H1 (cell line): ENCODE results near the gene BRICD5. TPM values are rescaled to one million over a fixed set of nuclear protein-coding genes. Genes with fewer than 3 reads are reported as not detected.

Source experiments
- CTCF ChIA-PET: fragments of 300-600 bp; sonication (Branson Sonifier 250); formaldehyde crosslinking; loops from one replicate; lab custom pipeline; 2021; ENCODE audit not compliant: partially characterized antibody; lab: Charles Lee
- POLR2A ChIA-PET: fragments of 300-600 bp; sonication (Branson Sonifier 250); formaldehyde crosslinking; loops from one replicate; lab custom pipeline; 2021; ENCODE audit warnings: inconsistent platforms; ENCODE audit not compliant: partially characterized antibody; lab: Charles Lee
- DNase-seq, 2 experiments: peaks; one replicate each; pipeline versions ENCODE4 v3.0.0 to v3.0.0-alpha.2; 2010 to 2022; ENCODE audit warnings: low spot score in 2 of 2, low read depth in 1 of 2, mixed read lengths in 1 of 2
- FAIRE-seq: peaks from 2 replicates; lab custom pipeline; 2011; peaks lifted over from hg19 to GRCh38; lab: Jason Lieb, UNC
- H2AFZ ChIP-seq: 2 replicates; pipeline ENCODE4 v1.8.1; 2012; ENCODE audit warnings: low read length, inconsistent platforms
- H2AK5ac ChIP-seq: 2 replicates; pipeline ENCODE4 v1.6.1; 2013; ENCODE audit warnings: low read depth, low read length
- H2BK120ac ChIP-seq: replicated peaks from 2 replicates; pipeline ENCODE3; 2013; ENCODE audit warnings: low read depth, low read length, inconsistent platforms
- H2BK12ac ChIP-seq: 2 replicates; pipeline ENCODE4 v1.6.1; 2013; ENCODE audit warnings: low read depth, low read length
- H2BK15ac ChIP-seq: 2 replicates; pipeline ENCODE4 v1.6.1; 2013; ENCODE audit warnings: low read length
- H2BK20ac ChIP-seq: 2 replicates; pipeline ENCODE4 v1.6.1; 2013; ENCODE audit warnings: low read length
- H2BK5ac ChIP-seq: 2 replicates; pipeline ENCODE4 v1.6.1; 2013; ENCODE audit warnings: low read depth, low read length
- H3K14ac ChIP-seq: 2 replicates; pipeline ENCODE4 v1.6.1; 2013; ENCODE audit warnings: inconsistent platforms; ENCODE audit not compliant: insufficient read length
- H3K18ac ChIP-seq: 2 replicates; pipeline ENCODE4 v1.6.1; 2013; ENCODE audit warnings: low read length; ENCODE audit errors: extremely low read depth
- H3K23ac ChIP-seq: 2 replicates; pipeline ENCODE4 v1.6.1; 2013; ENCODE audit warnings: inconsistent platforms; ENCODE audit not compliant: insufficient read length
- H3K23me2 ChIP-seq: 2 replicates; pipeline ENCODE4 v1.6.1; 2013; ENCODE audit warnings: low read depth, low read length
- H3K27ac ChIP-seq: 2 replicates; pipeline ENCODE4 v1.6.1; 2011; ENCODE audit warnings: low read depth, low read length, inconsistent platforms
- H3K27me3 ChIP-seq, 4 experiments: replicated peaks in 1 of 4; 1 replicate in 1 of 4; 2 replicates in 3 of 4; pipeline versions ENCODE4 v1.6.1 to v1.8.1; 2011 to 2013; ENCODE audit warnings: low read length in 3 of 4, mild to moderate bottlenecking in 3 of 4, inconsistent platforms in 2 of 4, mixed read lengths in 2 of 4, moderate library complexity in 1 of 4; ENCODE audit not compliant: control insufficient read depth in 3 of 4, insufficient read depth in 3 of 4; ENCODE audit errors: extremely low read depth in 1 of 4
- H3K36me3 ChIP-seq, 4 experiments: 2 replicates each; pipeline versions ENCODE4 v1.6.1 to v1.8.1; 2011 to 2013; ENCODE audit warnings: mild to moderate bottlenecking in 4 of 4, low read length in 3 of 4, moderate library complexity in 2 of 4, control low read depth in 1 of 4, inconsistent platforms in 1 of 4; ENCODE audit not compliant: insufficient read depth in 4 of 4, control insufficient read depth in 2 of 4
- H3K4ac ChIP-seq: replicated peaks from 2 replicates; pipeline ENCODE3; 2013; ENCODE audit warnings: low read length, low read depth, mixed read lengths, inconsistent platforms; ENCODE audit not compliant: insufficient read length
- H3K4me1 ChIP-seq, 4 experiments: replicated peaks in 1 of 4; 1 replicate in 1 of 4; 2 replicates in 3 of 4; pipeline versions ENCODE4 v1.6.1 to v1.8.1; 2011 to 2013; ENCODE audit warnings: low read length in 3 of 4, inconsistent platforms in 2 of 4, mixed read lengths in 1 of 4; ENCODE audit not compliant: insufficient read depth in 4 of 4, control insufficient read depth in 3 of 4
- H3K4me2 ChIP-seq, 2 experiments: 2 replicates each; pipeline versions ENCODE4 v1.6.1 to v1.8.1; 2011 to 2013; ENCODE audit warnings: low read depth in 2 of 2, low read length in 2 of 2, control low read depth in 1 of 2, inconsistent platforms in 1 of 2, mild to moderate bottlenecking in 1 of 2; ENCODE audit not compliant: insufficient read depth in 1 of 2
- H3K4me3 ChIP-seq, 4 experiments: fragments of 200-600, 300-600 bp in 1 of 4; sonication (generic), shearing (Covaris generic), sonication (Bioruptor Twin) in 1 of 4; 2 replicates each; pipeline versions ENCODE4 v1.5.1 to v1.8.1; 2011 to 2016; ENCODE audit warnings: low read length in 4 of 4, low read depth in 3 of 4, control low read depth in 2 of 4, inconsistent platforms in 2 of 4, mild to moderate bottlenecking in 2 of 4, mixed read lengths in 1 of 4, moderate library complexity in 1 of 4; ENCODE audit not compliant: insufficient read depth in 2 of 4; ENCODE audit errors: extremely low read depth in 1 of 4
- H3K56ac ChIP-seq: replicated peaks from 2 replicates; pipeline ENCODE3; 2013; ENCODE audit warnings: low read depth, mild to moderate bottlenecking, mixed read lengths, low read length, inconsistent platforms; ENCODE audit not compliant: insufficient read length
- H3K79me1 ChIP-seq: 2 replicates; pipeline ENCODE4 v1.6.1; 2013; ENCODE audit warnings: low read depth, low read length, control low read depth
- H3K79me2 ChIP-seq, 2 experiments: 2 replicates each; pipeline versions ENCODE4 v1.6.1 to v1.8.1; 2012 to 2013; ENCODE audit warnings: low read length in 2 of 2, mild to moderate bottlenecking in 2 of 2, inconsistent platforms in 1 of 2; ENCODE audit not compliant: insufficient read depth in 2 of 2, control insufficient read depth in 1 of 2
- H3K9ac ChIP-seq, 4 experiments: replicated peaks in 1 of 4; 1 replicate in 1 of 4; 2 replicates in 3 of 4; pipeline versions ENCODE4 v1.6.1 to v1.8.1; 2011 to 2013; ENCODE audit warnings: low read depth in 3 of 4, low read length in 3 of 4, control low read depth in 2 of 4, mild to moderate bottlenecking in 2 of 4, moderate library complexity in 2 of 4, inconsistent platforms in 1 of 4; ENCODE audit errors: extremely low read depth in 1 of 4
- H3K9me3 ChIP-seq, 2 experiments: 2 replicates each; pipeline versions ENCODE4 v1.6.1 to v1.8.1; 2012 to 2013; ENCODE audit warnings: mild to moderate bottlenecking in 2 of 2, moderate library complexity in 2 of 2, control low read depth in 1 of 2, inconsistent platforms in 1 of 2, low read depth in 1 of 2, low read length in 1 of 2, mixed read lengths in 1 of 2; ENCODE audit not compliant: insufficient read depth in 2 of 2
- H4K20me1 ChIP-seq, 2 experiments: replicated peaks in 1 of 2; 2 replicates each; pipeline versions ENCODE3 to v1.8.1; 2011 to 2013; ENCODE audit warnings: inconsistent platforms in 2 of 2, low read length in 2 of 2, mild to moderate bottlenecking in 1 of 2; ENCODE audit not compliant: insufficient read depth in 2 of 2, control insufficient read depth in 1 of 2
- H4K5ac ChIP-seq: 2 replicates; pipeline ENCODE4 v1.6.1; 2013; ENCODE audit warnings: low read length, low read depth, mixed read lengths, inconsistent platforms; ENCODE audit not compliant: insufficient read length
- H4K8ac ChIP-seq: 2 replicates; pipeline ENCODE4 v1.8.0; 2013; ENCODE audit warnings: mild to moderate bottlenecking, moderate library complexity, low read length, inconsistent platforms; ENCODE audit not compliant: insufficient read depth; ENCODE audit errors: extremely low read depth
- H4K91ac ChIP-seq: replicated peaks from 2 replicates; pipeline ENCODE3; 2013; ENCODE audit warnings: low read length, mixed read lengths, inconsistent platforms; ENCODE audit not compliant: insufficient read length
- ASH2L ChIP-seq: fragments of 200-600, 300-600 bp; sonication (generic); IDR thresholded peaks from one replicate; pipeline ENCODE4 v1.7.1; 2017; ENCODE audit warnings: low read length
- CTCF ChIP-seq, 3 experiments: IDR thresholded peaks; 1 replicate in 2 of 3; 2 replicates in 1 of 3; pipeline versions ENCODE4 v1.5.1 to v1.6.1; 2011; ENCODE audit warnings: low read length in 3 of 3, mild to moderate bottlenecking in 3 of 3, inconsistent platforms in 2 of 3, low read depth in 1 of 3, moderate library complexity in 1 of 3; ENCODE audit not compliant: insufficient read depth in 1 of 3; ENCODE audit errors: control extremely low read depth in 1 of 3
- GABPA ChIP-seq: IDR thresholded peaks from 2 replicates; pipeline ENCODE4 v1.6.1; 2011; ENCODE audit warnings: mild to moderate bottlenecking, low read length, moderate library complexity, borderline replicate concordance; ENCODE audit not compliant: insufficient read depth
- HDAC2 ChIP-seq, 2 experiments: fragments of 300-600 bp in 1 of 2; sonication (generic) in 1 of 2; IDR thresholded peaks; 2 replicates each; pipeline ENCODE4 v1.6.1; 2011 to 2012; ENCODE audit warnings: low read depth in 2 of 2, low read length in 2 of 2, mild to moderate bottlenecking in 2 of 2, moderate library complexity in 2 of 2, borderline replicate concordance in 1 of 2, inconsistent platforms in 1 of 2
- MAFK ChIP-seq: IDR thresholded peaks from 2 replicates; pipeline ENCODE4 v1.6.1; 2012; ENCODE audit warnings: low read depth, mild to moderate bottlenecking, improper control_type of control experiment, low read length
- PHF8 ChIP-seq: fragments of 200-600 bp; sonication (generic); conservative IDR thresholded peaks from 2 replicates; pipeline ENCODE4 v1.7.1; 2012; ENCODE audit warnings: low read depth, mild to moderate bottlenecking, inconsistent platforms, low read length, moderate library complexity
- POLR2AphosphoS5 ChIP-seq: IDR thresholded peaks from 2 replicates; pipeline ENCODE4 v1.6.1; 2011; ENCODE audit warnings: low read depth, low read length
- RNF2 ChIP-seq: fragments of 200-900, 300-1000 bp; sonication (generic); IDR thresholded peaks from 2 replicates; pipeline ENCODE4 v1.7.1; 2016; ENCODE audit warnings: borderline replicate concordance, low read depth, mild to moderate bottlenecking, antibody characterized with exemption, low read length; ENCODE audit not compliant: poor library complexity, severe bottlenecking; ENCODE audit errors: missing control alignments
- SP2 ChIP-seq: IDR thresholded peaks from 2 replicates; pipeline ENCODE4 v1.6.1; 2012; ENCODE audit warnings: mild to moderate bottlenecking, low read length, inconsistent platforms
- SP4 ChIP-seq: IDR thresholded peaks from 2 replicates; pipeline ENCODE4 v1.6.1; 2012; ENCODE audit warnings: low read length, inconsistent platforms
- TCF12 ChIP-seq: IDR thresholded peaks from 2 replicates; pipeline ENCODE4 v1.6.1; 2011; ENCODE audit warnings: low read depth, mild to moderate bottlenecking, low read length
- WGBS, 2 experiments: shearing (Covaris generic) in 1 of 2; methylation state at CpG; one replicate each; pipeline versions ENCODE4 v1.1.6 to v1.1.7; 2013 to 2015; ENCODE audit warnings: low lambda C conversion rate in 2 of 2, mixed read lengths in 2 of 2, inconsistent platforms in 1 of 2, low coverage in 1 of 2, missing lambda C conversion rate in 1 of 2; ENCODE audit not compliant: insufficient replicate concordance in 2 of 2, insufficient coverage in 1 of 2, insufficient read length in 1 of 2; ENCODE audit errors: extremely low coverage in 1 of 2, missing lambda C conversion rate in 1 of 2; 5-methylcytosine and 5-hydroxymethylcytosine counted together
- polyA plus RNA-seq, 7 experiments: library from polyadenylated mRNA; depleted of rRNA in 3 of 7; stranded (reverse) in 5 of 7; unstranded in 2 of 7; fragments of >200 nt in 5 of 7; fragments of 200-250 nt in 2 of 7; gene quantifications; 1 replicate in 5 of 7; 2 replicates in 1 of 7; 4 replicates in 1 of 7; pipeline versions ENCODE4 v1.2.1 to v1.2.3, GENCODE V29; 2011 to 2013; ENCODE audit warnings: missing spikeins in 2 of 7, mixed read lengths in 2 of 7
- total RNA-seq: library from RNA; stranded (reverse); fragmentation: NEBNext Ultra II Directional; extraction: Animal tissue kit (Norgen Biotek cat#: 25700); gene quantifications from 2 replicates; pipeline ENCODE4 v1.2.1, GENCODE V29; 2021

Gene BRICD5
- total and polyA plus RNA-seq, 2 of the 8 experiments (the other 6 are each of a cell fraction or from before 2014, with no cell fraction given), result 8.5 to 14.2 TPM

DNA sequence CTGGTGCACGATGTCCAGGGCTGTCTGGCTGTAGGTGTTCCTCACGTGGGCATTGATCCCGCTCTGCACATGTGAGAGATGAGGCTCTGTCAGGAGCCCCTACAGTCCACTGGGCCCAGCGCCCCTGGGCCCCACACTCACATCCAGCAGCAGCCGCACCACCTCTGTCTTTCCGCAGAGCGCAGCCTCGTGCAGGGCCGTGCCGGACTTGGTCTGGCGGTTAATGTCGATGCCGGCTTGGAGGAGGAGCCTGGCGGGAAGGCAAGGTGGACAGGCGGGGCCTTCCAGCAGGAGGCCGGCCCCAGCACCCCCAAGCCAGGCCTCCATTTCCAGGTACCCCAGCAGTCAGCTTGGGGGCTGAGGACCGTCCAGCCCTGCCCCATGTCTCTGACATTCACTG, 23.5 kb downstream of the BRICD5 start:
- Histone ChIP-seq H3K23me2 (peaks cover 1% of the 10 kb centered on the region; the same call in 1 of the 2 replicates), H4K91ac (no peak overlapping the region), H4K5ac (no peak overlapping the region), H4K20me1 (peaks cover 0 to 6% of the 10 kb centered on the region in 2 experiments), H4K8ac (peak overlapping the region; percentile 51; the same call in 1 of the 2 replicates), H3K79me1 (no peaks in the 10 kb centered on the region), H3K4me1 (no peaks in the 10 kb centered on the region; a peak in 2 of 7 replicates), H2BK12ac (no peak overlapping the region), H2AFZ (no peak overlapping the region), H3K4me2 (no peak overlapping the region), H3K79me2 (no peaks in the 10 kb centered on the region), H3K18ac (no peak overlapping the region), H3K27ac (no peak overlapping the region), H2BK20ac (no peak overlapping the region), H3K27me3 (no peaks in the 10 kb centered on the region), H2BK120ac (no peak overlapping the region), H3K14ac (no peak overlapping the region), H2BK5ac (no peak overlapping the region), H2AK5ac (no peak overlapping the region), H3K36me3 (peaks cover 0 to 4% (median 0%) of the 10 kb centered on the region in 4 experiments; a peak in 1 of 8 replicates), H2BK15ac (no peak overlapping the region), H3K56ac (no peak overlapping the region), H3K23ac (no peak overlapping the region), H3K9ac (no peak overlapping the region), H3K4me3 (no peak overlapping the region), H3K4ac (no peak overlapping the region), H3K9me3 (no peaks in the 10 kb centered on the region)
- TF ChIP-seq TCF12 (no peak), SP4 (no peak), CTCF (IDR thresholded peaks at IDR 0.05; ENCODE audit: control extremely low read depth in 1 of 3, insufficient read depth in 1 of 3, low read depth in 1 of 3, low read length in 3 of 3) (no peak), PHF8 (no peak), SP2 (no peak), RNF2 (no peak), MAFK (no peak), POLR2AphosphoS5 (no peak), HDAC2 (IDR thresholded peaks at IDR 0.05; ENCODE audit: borderline replicate concordance in 1 of 2, low read depth in 2 of 2, low read length in 2 of 2) (no peak), ASH2L (no peak), GABPA (no peak)
- DNase-seq, result no peak
- ChIA-PET CTCF (no interaction called here), POLR2A (interaction anchor here (0.6 to 4.9 kb wide), 6 partner anchors 19 to 480 kb away, joined by 3 to 17 read pairs (median 4); partner anchors contain the start of genes ECI1 and TRAF7)
- 91% methylated on average over 17 of the region's 17 CpGs; no CpG with 5 or more reads in 1 of the 2 experiments for WGBS, 2 experiments
- FAIRE-seq, result no peak
